K562 (cell line): ENCODE data around the gene DIAPH3. TPM values are rescaled to one million over a fixed set of nuclear protein-coding genes. Genes with fewer than 3 reads are reported as not detected.

Source experiments
- ATAC-seq: fragments of 200-7000 bp; cut with Tn5 transposase; 3 replicates; pipeline ENCODE4 v1.9.1; 2020; ENCODE audit warnings: moderate library complexity
- BruUV-seq: library from RNA; stranded (reverse); fragments of 400-500 nt; replicated peaks from 2 replicates; lab custom pipeline; 2021; lab: Mats Ljungman, UMichigan
- CTCF ChIA-PET: fragments of 300-600 bp; formaldehyde crosslinking; extraction: SDS; loops from one replicate; lab custom pipeline; 2021; ENCODE audit warnings: low intra/inter-chr PET ratio; lab: Yijun Ruan, JAX
- POLR2A ChIA-PET: fragments of 300-600, 350-650 bp; sonication (Branson Sonifier 250); formaldehyde crosslinking; extraction: SDS; loops from one replicate; lab custom pipeline; 2021; ENCODE audit warnings: antibody characterized with exemption, inconsistent platforms; lab: Yijun Ruan, JAX
- DNase-seq, 4 experiments: peaks; one replicate each; pipeline versions ENCODE4 v3.0.0 to v3.0.0-alpha.2; 2011 to 2018; ENCODE audit warnings: low spot score in 3 of 4, mixed read lengths in 3 of 4; ENCODE audit errors: extremely low read depth in 1 of 4
- FAIRE-seq: peaks from 2 replicates; lab custom pipeline; 2011; peaks lifted over from hg19 to GRCh38; lab: Jason Lieb, UNC
- H2AFZ ChIP-seq: 2 replicates; pipeline ENCODE4 v1.6.0; 2011; ENCODE audit warnings: low read depth, low read length, control low read depth, inconsistent platforms
- H3K27ac ChIP-seq: fragments of 200-600 bp; 3 replicates; pipeline ENCODE4 v1.8.0; 2011; ENCODE audit warnings: low read depth, mild to moderate bottlenecking, control low read depth, inconsistent platforms, low read length, moderate library complexity, mixed read lengths; ENCODE audit errors: extremely low read depth
- H3K27me3 ChIP-seq, 2 experiments: fragments of 300-600 bp in 1 of 2; 2 replicates in 1 of 2; 3 replicates in 1 of 2; pipeline versions ENCODE4 v1.6.0 to v1.8.0; 2011; ENCODE audit warnings: inconsistent platforms in 2 of 2, low read length in 2 of 2, mild to moderate bottlenecking in 1 of 2, mixed read lengths in 1 of 2, moderate library complexity in 1 of 2; ENCODE audit not compliant: control insufficient read depth in 2 of 2, insufficient read depth in 2 of 2
- H3K36me3 ChIP-seq: fragments of 300-600 bp; 3 replicates; pipeline ENCODE4 v1.8.0; 2011; ENCODE audit warnings: mild to moderate bottlenecking, low read length, inconsistent platforms; ENCODE audit not compliant: control insufficient read depth, insufficient read depth
- H3K4me1 ChIP-seq, 2 experiments: fragments of 200-600 bp in 1 of 2; replicated peaks in 1 of 2; 2 replicates in 1 of 2; 3 replicates in 1 of 2; pipeline versions ENCODE4 v1.5.1 to v1.8.0; 2011; ENCODE audit warnings: inconsistent platforms in 2 of 2, low read length in 2 of 2, mild to moderate bottlenecking in 1 of 2, mixed read lengths in 1 of 2, moderate library complexity in 1 of 2; ENCODE audit not compliant: control insufficient read depth in 2 of 2, insufficient read depth in 2 of 2
- H3K4me2 ChIP-seq: 2 replicates; pipeline ENCODE4 v1.6.1; 2011; ENCODE audit warnings: low read length, control low read depth, inconsistent platforms, mixed read lengths; ENCODE audit not compliant: insufficient read depth
- H3K4me3 ChIP-seq: fragments of 200-600 bp; sonication (generic), shearing (Covaris generic); 2 replicates; pipeline ENCODE4 v1.5.1; 2016; ENCODE audit warnings: control low read depth, inconsistent platforms
- H3K79me2 ChIP-seq: fragments of 200-600 bp; 3 replicates; pipeline ENCODE4 v1.8.0; 2011; ENCODE audit warnings: low read length, inconsistent platforms; ENCODE audit not compliant: control insufficient read depth, insufficient read depth
- H3K9ac ChIP-seq, 2 experiments: 2 replicates each; pipeline versions ENCODE4 v1.6.0 to v1.6.1; 2011; ENCODE audit warnings: low read depth in 2 of 2, low read length in 2 of 2, control low read depth in 1 of 2, inconsistent platforms in 1 of 2, mild to moderate bottlenecking in 1 of 2, mixed read lengths in 1 of 2; ENCODE audit not compliant: insufficient read depth in 1 of 2
- H3K9me1 ChIP-seq: one replicate; pipeline ENCODE4 v1.6.0; 2011; ENCODE audit warnings: inconsistent platforms, mild to moderate bottlenecking, low read length, moderate library complexity; ENCODE audit not compliant: control insufficient read depth, insufficient read depth
- H3K9me3 ChIP-seq: replicated peaks from 2 replicates; pipeline ENCODE4 v1.5.1; 2011; ENCODE audit warnings: low read depth, low read length, inconsistent platforms; ENCODE audit not compliant: control insufficient read depth, insufficient read depth
- H4K20me1 ChIP-seq: replicated peaks from 2 replicates; pipeline ENCODE4 v1.6.1; 2011; ENCODE audit warnings: low read length, inconsistent platforms, mixed read lengths; ENCODE audit not compliant: control insufficient read depth, insufficient read depth
- ARID4B ChIP-seq: sonication (generic); formaldehyde crosslinking; IDR thresholded peaks from 2 replicates; pipeline ENCODE4 v1.8.0; 2022; ENCODE audit warnings: mild to moderate bottlenecking, missing genetic modification reagents
- ARNT ChIP-seq, 2 experiments: fragments of 450-650 bp; IDR thresholded peaks; 2 replicates each; pipeline ENCODE4 v1.6.1; 2016; ENCODE audit warnings: mild to moderate bottlenecking in 1 of 2
- EP400 ChIP-seq: fragments of 450-650 bp; IDR thresholded peaks from 2 replicates; pipeline ENCODE4 v1.6.1; 2017; ENCODE audit warnings: antibody characterized with exemption, mild to moderate bottlenecking, moderate library complexity
- NFE2L1 ChIP-seq: fragments of 450-650 bp; IDR thresholded peaks from 2 replicates; pipeline ENCODE4 v1.6.1; 2016; ENCODE audit warnings: missing genetic modification characterization, low read depth, mild to moderate bottlenecking, missing compliant biosample characterization, moderate library complexity, borderline replicate concordance
- NFIX ChIP-seq: fragments of 250-450 bp; sonication (Bioruptor Pico); IDR thresholded peaks from 2 replicates; pipeline ENCODE4 v1.4.0; 2020; ENCODE audit warnings: low read depth, mild to moderate bottlenecking, moderate library complexity
- NR2C2 ChIP-seq, 2 experiments: fragments of 200-800 bp in 1 of 2; sonication (Bioruptor generic) in 1 of 2; sonication (generic) in 1 of 2; formaldehyde crosslinking in 1 of 2; IDR thresholded peaks; 2 replicates each; pipeline versions ENCODE4 v1.6.1 to v1.8.0; 2016 to 2022; ENCODE audit warnings: mild to moderate bottlenecking in 1 of 2, missing compliant biosample characterization in 1 of 2, missing genetic modification characterization in 1 of 2, missing genetic modification reagents in 1 of 2
- RERE ChIP-seq: sonication (generic); formaldehyde crosslinking; IDR thresholded peaks from 2 replicates; pipeline ENCODE4 v1.8.0; 2023; ENCODE audit warnings: missing genetic modification reagents, mild to moderate bottlenecking, borderline replicate concordance
- RFX5 ChIP-seq: IDR thresholded peaks from 2 replicates; pipeline ENCODE4 v1.6.1; 2011; ENCODE audit warnings: low read depth, mild to moderate bottlenecking, improper control_type of control experiment, low read length
- SMARCA4 ChIP-seq: fragments of 450-650 bp; IDR thresholded peaks from 2 replicates; pipeline ENCODE4 v1.6.1; 2016
- TCF3 ChIP-seq: sonication (generic); formaldehyde crosslinking; IDR thresholded peaks from 2 replicates; pipeline ENCODE4 v1.4.0; 2020; ENCODE audit warnings: mild to moderate bottlenecking, missing genetic modification reagents
- TFAP4 ChIP-seq: sonication (generic); formaldehyde crosslinking; IDR thresholded peaks from 2 replicates; pipeline ENCODE4 v1.8.0; 2022; ENCODE audit warnings: missing genetic modification reagents, mild to moderate bottlenecking, moderate library complexity, borderline replicate concordance
- WGBS: fragments of 100-300 bp; shearing (Covaris generic); methylation state at CpG from one replicate; pipeline ENCODE4 v1.1.6; 2016; ENCODE audit warnings: low coverage, mixed read lengths; ENCODE audit not compliant: insufficient coverage; ENCODE audit errors: missing lambda C conversion rate; 5-methylcytosine and 5-hydroxymethylcytosine counted together
- in situ Hi-C: fragments of 300-500 bp; cut with MboI; formaldehyde crosslinking; loops from 4 replicates; pipeline ENCODE4 v1.15.0; 2018; ENCODE audit warnings: inconsistent platforms, mixed read lengths
- intact Hi-C: fragments of 100-400 bp; cut with micrococcal nuclease; formaldehyde crosslinking; loops from 2 replicates; pipeline ENCODE4 v1.14.2; 2022
- polyA plus RNA-seq, 8 experiments: library from polyadenylated mRNA; depleted of rRNA in 4 of 8; stranded (reverse) in 5 of 8; unstranded in 3 of 8; fragments of >200 nt; fragmentation: Nextera tagmentation in 2 of 8; fragmentation: Illumina TruSeq in 1 of 8; extraction: Ambion mirVana in 2 of 8; extraction: Trizol in 1 of 8; gene quantifications; 2 replicates each; pipeline versions ENCODE4 v1.2.1 to v1.2.3, GENCODE V29; 2011 to 2014; ENCODE audit warnings: inconsistent platforms in 1 of 8, missing spikeins in 1 of 8
- total RNA-seq, 7 experiments: library from RNA; depleted of rRNA in 6 of 7; stranded (reverse); fragments of >200 nt in 6 of 7; fragmentation: Illumina TruSeq in 2 of 7; extraction: Trizol in 2 of 7; gene quantifications; 2 replicates each; pipeline versions ENCODE4 v1.2.1 to v1.2.3, GENCODE V29; 2011 to 2021; ENCODE audit warnings: low replicate concordance in 1 of 7

The DIAPH3 gene
- total and polyA plus RNA-seq, 9 of the 15 experiments (the other 6 are each of a cell fraction or from before 2014, with no cell fraction given), result 9.0 to 18.7 (median 14.7) TPM

GRCh38 chr13:59996461-59996980, 167.2 kb downstream of the DIAPH3 start:
- no peaks in the 10 kb centered on the region for H3K27me3 ChIP-seq
- H3K9me1 ChIP-seq, result no peaks in the 10 kb centered on the region
- H3K27ac ChIP-seq, result no peak overlapping the region
- ChIA-PET CTCF (no interaction called here), POLR2A (no interaction called here)
- intact Hi-C loops (no loop called here), in situ Hi-C loops (no loop called here)
- ATAC-seq, result no peak
- no peak for DNase-seq
- no peaks in the 10 kb centered on the region for H4K20me1 ChIP-seq
- no peak for FAIRE-seq
- H3K4me1 ChIP-seq, result no peaks in the 10 kb centered on the region
- H3K4me2 ChIP-seq, result no peak overlapping the region
- no peaks in the 10 kb centered on the region for H3K79me2 ChIP-seq
- H3K4me3 ChIP-seq, result no peak overlapping the region
- no peaks in the 10 kb centered on the region for H3K9me3 ChIP-seq
- WGBS, result 65% methylated on average over 6 of the region's 6 CpGs
- H3K9ac ChIP-seq, result no peak overlapping the region
- no peak overlapping the region for H2AFZ ChIP-seq
- no TSS peak for BruUV-seq
- H3K36me3 ChIP-seq, result peaks cover 3% of the 10 kb centered on the region; the same call in 1 of the 3 replicates
- TF ChIP-seq NFIX (CRISPR knock-in tag) (no peak), ARID4B (no peak), SMARCA4 (no peak), ARNT (IDR thresholded peaks at IDR 0.05) (no peak), NR2C2 (CRISPR knock-in tag; IDR thresholded peaks at IDR 0.05) (no peak), NR2C2 (tag; IDR thresholded peaks at IDR 0.05) (no peak), TFAP4 (no peak), NFE2L1 (no peak), RFX5 (no peak), EP400 (no peak), RERE (CRISPR knock-in tag) (no peak), TCF3 (CRISPR knock-in tag) (no peak)
